GM19239 (cell line): ENCODE results near the gene TSC22D1.
"Not testable (repeated sequence)": the region's sequence is repeated elsewhere in the genome, so short reads cannot be mapped to it uniquely, and the experiment has no call there.

Experiments
- DNase-seq: peaks from one replicate; pipeline ENCODE4 v3.0.0; 2011; ENCODE audit warnings: low spot score; ENCODE audit not compliant: insufficient read length
- FAIRE-seq: peaks from 2 replicates; lab custom pipeline; 2011; peaks lifted over from hg19 to GRCh38; lab: Jason Lieb, UNC

Gene TSC22D1

GRCh38 chr13:44458313-44458975, 117.7 kb downstream of the TSC22D1 start:
- DNase-seq (no peak), FAIRE-seq (no peak)

GRCh38 chr13:44456212-44456611, 119.9 kb downstream of the TSC22D1 start:
- not testable (repeated sequence) for DNase-seq, FAIRE-seq

GRCh38 chr13:44455769-44456168, 120.4 kb downstream of the TSC22D1 start:
- no peak for FAIRE-seq
- no peak for DNase-seq

- DNase-seq, result no peak
- FAIRE-seq, result no peak
These were observed 122.2 kb downstream of the TSC22D1 start for GRCh38 chr13:44453881-44454280.

GRCh38 chr13:44453069-44453468, 123.1 kb downstream of the TSC22D1 start:
- FAIRE-seq, result no peak

GRCh38 chr13:44452418-44452817, 123.7 kb downstream of the TSC22D1 start:
- FAIRE-seq (no peak), DNase-seq (no peak)

More at GRCh38 chr13:44453069-44453468, 123.1 kb downstream of the TSC22D1 start:
- DNase-seq, result no peak

- FAIRE-seq, result no peak
- no peak for DNase-seq
These were observed 124.5 kb downstream of the TSC22D1 start for GRCh38 chr13:44451651-44452050.

- FAIRE-seq (no peak), DNase-seq (no peak)
These were observed 125.0 kb downstream of the TSC22D1 start for GRCh38 chr13:44451126-44451525.

- no peak for DNase-seq
- FAIRE-seq, result no peak
These were observed 125.9 kb downstream of the TSC22D1 start for GRCh38 chr13:44449999-44450821.

- FAIRE-seq, result no peak
- no peak for DNase-seq
These were observed 127.3 kb downstream of the TSC22D1 start for GRCh38 chr13:44448875-44449274.

- no peak for DNase-seq
- FAIRE-seq, result no peak
These were observed 127.8 kb downstream of the TSC22D1 start for GRCh38 chr13:44448373-44448772.

GRCh38 chr13:44447783-44448321, 128.3 kb downstream of the TSC22D1 start:
- FAIRE-seq (no peak), DNase-seq (no peak)

GRCh38 chr13:44440046-44440608, 136.0 kb downstream of the TSC22D1 start:
- FAIRE-seq, result no peak
- no peak for DNase-seq

- DNase-seq, result no peak
- no peak for FAIRE-seq
These were observed 136.6 kb downstream of the TSC22D1 start for GRCh38 chr13:44439452-44440024.

- FAIRE-seq (no peak), DNase-seq (no peak)
These were observed 137.9 kb downstream of the TSC22D1 start for GRCh38 chr13:44438234-44438579.

- no peak for FAIRE-seq
These were observed 138.5 kb downstream of the TSC22D1 start for GRCh38 chr13:44437356-44438233.

GRCh38 chr13:44436589-44437337, 139.4 kb downstream of the TSC22D1 start:
- DNase-seq (no peak), FAIRE-seq (no peak)

More at GRCh38 chr13:44437356-44438233, 138.5 kb downstream of the TSC22D1 start:
- no peak for DNase-seq

GRCh38 chr13:44435919-44436510, 140.1 kb downstream of the TSC22D1 start:
- no peak for FAIRE-seq
- no peak for DNase-seq
